ENCODE results near the gene BBS2. TPM values are rescaled to one million over a fixed set of nuclear protein-coding genes. Genes with fewer than 3 reads are reported as not detected.

BBS2 gene
- total and polyA plus RNA-seq, 12 donors = 11.7 to 75.9 (median 54.9) TPM

GRCh38 chr16:56534847-56535383 is 15.1 kb upstream of the BBS2 start:
- no peak overlapping the region for H3K27ac ChIP-seq

GRCh38 chr16:56532714-56533113 is 12.9 kb upstream of the BBS2 start:
- WGBS, 2 donors = 64 to 67% methylated on average over 4 of the region's 4 CpGs
- DNase-seq (no peak), ATAC-seq (no peak)
- no peak for TF ChIP-seq CTCF (IDR thresholded peaks at IDR 0.05)
- no peaks in the 10 kb centered on the region for H3K4me1 ChIP-seq
- H3K36me3 ChIP-seq = no peaks in the 10 kb centered on the region
- intact Hi-C loops (cut with DNase I) = no loop called here
- peaks cover 0 to 36% (median 18%) of the 10 kb centered on the region in 7 donors for H3K27me3 ChIP-seq
- no peak overlapping the region for H3K4me3 ChIP-seq
- no peak overlapping the region for H3K27ac ChIP-seq
- H3K9me3 ChIP-seq = no peaks in the 10 kb centered on the region

More at GRCh38 chr16:56534847-56535383, 15.1 kb upstream of the BBS2 start:
- H3K4me3 ChIP-seq = no peak overlapping the region
- no peak for ATAC-seq
- DNase-seq = no peak
- 80 to 86% methylated on average over 8 of the region's 8 CpGs for WGBS, 2 donors
- peaks cover 0 to 40% (median 27%) of the 10 kb centered on the region in 7 donors for H3K27me3 ChIP-seq
- intact Hi-C loops (cut with DNase I) = no loop called here
- H3K36me3 ChIP-seq = no peaks in the 10 kb centered on the region
- no peaks in the 10 kb centered on the region for H3K9me3 ChIP-seq
- no peaks in the 10 kb centered on the region for H3K4me1 ChIP-seq
- TF ChIP-seq CTCF (IDR thresholded peaks at IDR 0.05) = no peak

- no peak for DNase-seq
Measured at GRCh38 chr16:56530872-56531271, 11.0 kb upstream of the BBS2 start.

GRCh38 chr16:56525236-56525635 is 5.4 kb upstream of the BBS2 start:
- Histone ChIP-seq H3K27ac (no peak overlapping the region), H3K27me3 (peaks cover 0 to 10% (median 0%) of the 10 kb centered on the region in 7 donors), H3K9me3 (no peaks in the 10 kb centered on the region), H3K36me3 (no peaks in the 10 kb centered on the region), H3K4me3 (no peak overlapping the region), H3K4me1 (peaks cover 0 to 6% (median 4%) of the 10 kb centered on the region in 9 donors)
- WGBS, 2 donors = 56 to 57% methylated on average over 9 of the region's 9 CpGs
- ATAC-seq (no peak), DNase-seq (no peak)
- TF ChIP-seq CTCF (IDR thresholded peaks at IDR 0.05) = no peak
- intact Hi-C loops (cut with DNase I) = no loop called here

More at GRCh38 chr16:56530872-56531271, 11.0 kb upstream of the BBS2 start:
- Histone ChIP-seq H3K9me3 (no peaks in the 10 kb centered on the region), H3K36me3 (no peaks in the 10 kb centered on the region), H3K27me3 (peaks cover 0 to 33% (median 15%) of the 10 kb centered on the region in 7 donors), H3K27ac (no peak overlapping the region), H3K4me3 (no peak overlapping the region), H3K4me1 (no peaks in the 10 kb centered on the region)
- no peak for TF ChIP-seq CTCF (IDR thresholded peaks at IDR 0.05)
- intact Hi-C loops (cut with DNase I) = no loop called here
- ATAC-seq = no peak
- 82 to 88% methylated on average over 1 of the region's 1 CpG for WGBS, 2 donors

Data from heart right ventricle (tissue), 16 donors.